HG03066 (cell line): ENCODE results near the gene CNPY1.

ENCODE experiments used
- ATAC-seq: cut with Tn5 transposase; IDR thresholded peaks from one replicate; pipeline ENCODE4 v1.9.1; 2021; ENCODE audit warnings: low read depth; ENCODE audit not compliant: unreplicated experiment

The CNPY1 gene

DNA sequence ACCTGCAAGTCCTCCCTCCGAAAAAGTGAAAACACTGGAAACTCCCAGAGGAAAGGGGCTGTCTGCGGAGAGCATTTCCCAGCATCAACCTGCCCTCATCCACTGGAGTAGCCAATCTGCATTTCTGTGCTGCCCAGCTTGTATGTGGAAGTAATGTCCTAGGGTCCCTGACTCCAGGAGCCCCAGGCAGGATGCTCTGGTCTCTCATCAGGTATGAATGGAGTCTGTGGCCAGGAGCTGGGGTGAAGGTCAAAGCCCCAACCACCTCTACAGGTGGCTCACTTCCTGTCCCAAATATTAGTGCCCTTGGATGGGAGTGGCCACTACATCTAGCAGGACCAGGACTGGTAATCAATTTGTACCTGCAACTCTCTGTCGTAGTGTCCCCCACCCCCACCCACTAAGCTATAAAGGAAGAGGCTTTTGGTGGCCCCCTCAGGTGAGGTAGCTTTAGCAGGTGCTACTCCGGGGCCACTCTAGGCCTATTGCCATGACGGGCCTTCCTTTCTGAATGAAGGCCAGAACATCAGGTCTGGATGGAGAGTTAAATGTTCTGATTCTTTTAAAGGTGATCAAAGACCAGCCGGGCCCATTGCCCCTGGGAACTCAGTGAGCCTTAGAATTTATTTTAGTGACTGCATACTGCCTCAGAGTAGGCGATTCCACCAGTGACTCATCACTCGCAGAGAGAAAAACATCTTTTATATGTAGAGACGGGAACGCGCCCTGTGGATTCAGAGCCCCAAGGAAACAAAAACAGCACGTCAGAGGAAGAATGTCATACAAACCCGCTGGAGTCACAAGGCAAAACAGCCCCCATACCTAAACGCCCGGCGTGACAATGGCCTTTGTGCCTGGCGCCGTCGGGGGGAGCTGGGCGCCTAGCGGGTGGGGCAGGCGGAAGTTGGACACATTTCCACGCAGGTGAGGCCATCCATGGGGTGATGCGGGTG is 75.4 kb downstream of the CNPY1 start:
- no peak for ATAC-seq

DNA sequence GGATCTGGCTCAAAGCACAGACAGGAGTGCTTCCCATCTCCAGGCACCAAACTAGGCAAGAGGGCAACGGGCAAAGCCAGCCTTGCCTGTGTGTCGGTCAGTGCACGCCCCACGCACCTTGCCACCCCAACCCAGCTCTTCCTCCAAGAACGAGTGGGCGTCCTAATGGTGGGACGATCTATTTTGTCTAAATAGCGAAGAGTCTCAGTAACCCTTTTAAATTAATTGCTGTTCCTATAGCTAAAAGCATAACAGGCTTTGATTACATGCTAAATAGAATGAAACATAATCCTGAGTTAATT is 76.2 kb downstream of the CNPY1 start:
- no peak for ATAC-seq

DNA sequence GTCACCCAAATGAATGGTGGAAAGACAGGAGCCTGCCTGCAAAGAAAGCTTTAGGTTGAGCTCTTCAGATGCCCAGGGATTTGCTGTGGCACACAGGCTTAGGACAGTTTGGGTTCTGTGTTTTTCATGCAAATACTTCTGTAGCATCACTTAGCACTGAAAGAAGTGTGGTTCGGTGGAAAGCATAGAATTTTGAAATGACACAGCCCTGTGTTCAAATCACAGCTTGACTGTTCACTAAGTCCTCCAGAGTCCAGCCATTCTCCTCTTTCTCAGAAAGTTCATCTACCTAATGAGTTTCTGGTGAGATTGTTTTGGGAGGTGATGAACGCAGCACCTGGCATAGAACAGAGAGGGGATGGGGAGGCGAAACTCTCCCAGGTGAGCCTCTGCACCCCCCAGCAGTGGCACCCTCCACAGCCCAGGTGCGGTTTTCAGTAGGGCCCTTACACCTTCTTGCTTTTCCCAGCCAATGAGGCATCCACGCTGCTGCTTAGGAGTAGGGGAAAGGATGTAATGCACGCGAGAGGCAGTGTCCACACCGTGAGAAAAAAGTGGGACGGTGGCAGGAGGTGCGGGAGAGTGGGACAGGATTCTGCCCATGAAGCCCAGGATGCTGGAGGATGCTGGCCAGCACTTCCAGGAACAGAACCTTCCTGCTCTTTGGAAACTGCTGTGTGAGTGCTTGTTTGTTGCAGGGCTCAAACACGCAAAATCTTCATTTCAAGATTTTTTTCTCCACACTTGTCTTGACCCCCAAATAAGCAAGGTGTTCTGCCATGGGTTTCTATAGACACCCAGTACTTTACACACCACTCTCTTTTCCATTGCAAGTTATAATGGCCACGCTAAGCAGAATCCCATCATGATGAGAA is 76.8 kb downstream of the CNPY1 start:
- no peak for ATAC-seq

DNA sequence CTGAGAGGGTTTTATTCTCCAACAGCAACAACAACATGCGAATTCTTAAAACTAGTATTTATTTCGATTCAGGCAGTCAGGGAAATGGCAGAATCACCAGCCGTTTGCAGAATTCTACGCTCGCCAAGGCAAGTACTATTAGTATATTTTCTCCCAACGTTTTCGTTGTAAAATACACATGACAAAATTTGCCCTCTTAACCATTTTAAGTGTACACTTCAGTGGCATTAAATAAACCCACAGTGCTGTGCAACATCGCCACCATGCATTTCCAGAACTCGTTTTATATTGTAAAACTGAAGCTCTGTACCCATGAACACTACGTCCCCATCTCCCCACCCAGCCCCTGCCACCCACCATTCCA is 77.6 kb downstream of the CNPY1 start:
- no peak for ATAC-seq

DNA sequence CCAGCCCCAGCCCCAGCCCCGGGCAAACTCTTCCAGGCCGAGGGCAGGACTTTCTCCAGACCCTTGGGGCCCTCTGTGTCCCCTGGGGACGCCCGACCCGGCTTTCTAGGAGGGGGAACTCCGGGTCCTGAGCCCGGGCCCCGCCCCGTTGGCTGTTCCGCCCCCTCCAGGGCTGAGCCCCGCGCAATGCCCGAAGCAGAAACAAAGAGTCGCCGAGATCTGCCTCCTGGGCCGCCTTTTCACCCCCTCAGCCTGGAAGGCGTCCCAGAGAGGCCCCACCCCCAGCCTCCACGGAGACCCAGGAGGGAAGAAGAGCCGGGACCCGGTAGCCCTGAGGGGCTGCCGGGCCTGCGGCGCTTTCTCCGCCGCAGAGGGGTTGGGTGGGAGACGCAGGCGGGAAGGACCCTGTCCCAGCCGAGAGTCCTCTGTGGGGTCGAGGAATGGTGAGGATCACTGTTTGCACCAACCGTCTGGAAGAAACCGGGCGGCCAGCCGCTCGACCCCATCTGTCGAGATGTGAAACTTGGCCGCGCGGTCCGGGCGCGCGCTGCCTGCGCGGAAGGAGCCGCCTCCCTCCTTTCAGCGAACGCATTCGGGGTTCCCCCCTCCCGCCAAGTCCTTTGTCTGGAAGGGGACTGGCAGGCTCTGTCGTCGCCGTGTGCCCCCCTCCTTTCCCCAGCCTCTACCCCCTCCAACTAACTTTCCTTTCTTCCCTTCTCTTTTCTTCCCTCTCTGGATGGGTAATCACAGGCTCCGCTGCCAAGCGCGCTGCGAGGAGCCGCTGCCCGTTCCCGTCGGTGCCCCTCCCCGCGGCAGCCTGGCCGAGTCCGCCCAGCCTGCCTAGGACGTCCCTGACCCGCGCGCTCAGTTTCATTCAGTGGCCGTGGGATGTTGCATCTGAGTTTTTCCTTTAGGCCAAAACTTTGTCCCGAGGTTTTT is 78.2 kb downstream of the CNPY1 start:
- no peak for ATAC-seq

DNA sequence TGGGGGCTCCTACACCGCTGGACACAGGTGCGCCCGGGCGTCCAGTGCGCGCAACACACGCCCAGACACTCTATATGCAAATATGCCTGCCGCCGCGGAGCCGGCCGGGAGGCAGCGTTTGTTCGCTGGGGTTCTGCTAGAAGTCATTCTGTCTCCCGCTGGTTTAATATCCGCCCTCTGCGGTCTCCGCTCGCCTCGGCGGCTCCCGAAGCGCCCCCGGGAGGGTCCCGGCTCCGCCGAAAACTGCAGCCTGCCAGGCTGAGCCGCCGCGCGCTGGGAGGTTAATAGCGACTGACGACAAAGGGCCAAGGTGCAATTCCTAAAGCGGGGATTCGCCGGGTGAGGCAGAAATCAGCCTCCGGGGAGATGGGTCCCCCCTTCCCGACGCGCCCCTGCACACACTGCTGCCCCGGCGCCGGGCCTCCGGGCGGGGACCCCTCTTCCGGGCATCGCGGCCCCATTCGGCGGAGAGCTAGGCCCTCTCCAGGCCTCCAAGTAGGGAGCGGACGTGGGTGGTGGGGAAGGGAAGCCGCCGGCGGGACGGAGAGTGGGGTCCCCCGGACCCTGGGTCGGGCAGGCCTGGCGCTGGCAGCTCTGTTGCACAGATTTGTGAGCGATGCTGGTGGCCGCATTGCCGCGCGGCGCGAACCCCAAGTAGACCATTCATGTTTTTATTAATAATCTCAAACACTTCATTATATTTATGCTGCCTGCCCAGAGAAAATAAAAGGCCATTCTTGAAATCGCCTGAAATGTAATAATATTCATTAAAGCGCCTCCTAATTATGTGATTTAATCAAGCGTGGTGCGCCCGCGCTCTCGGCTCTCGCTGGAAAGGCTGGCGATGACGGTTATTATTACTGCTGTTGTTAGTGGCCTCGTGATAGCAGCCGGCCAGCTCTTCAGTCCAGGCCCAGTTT is 79.3 kb downstream of the CNPY1 start:
- ATAC-seq = peak; percentile 33

DNA sequence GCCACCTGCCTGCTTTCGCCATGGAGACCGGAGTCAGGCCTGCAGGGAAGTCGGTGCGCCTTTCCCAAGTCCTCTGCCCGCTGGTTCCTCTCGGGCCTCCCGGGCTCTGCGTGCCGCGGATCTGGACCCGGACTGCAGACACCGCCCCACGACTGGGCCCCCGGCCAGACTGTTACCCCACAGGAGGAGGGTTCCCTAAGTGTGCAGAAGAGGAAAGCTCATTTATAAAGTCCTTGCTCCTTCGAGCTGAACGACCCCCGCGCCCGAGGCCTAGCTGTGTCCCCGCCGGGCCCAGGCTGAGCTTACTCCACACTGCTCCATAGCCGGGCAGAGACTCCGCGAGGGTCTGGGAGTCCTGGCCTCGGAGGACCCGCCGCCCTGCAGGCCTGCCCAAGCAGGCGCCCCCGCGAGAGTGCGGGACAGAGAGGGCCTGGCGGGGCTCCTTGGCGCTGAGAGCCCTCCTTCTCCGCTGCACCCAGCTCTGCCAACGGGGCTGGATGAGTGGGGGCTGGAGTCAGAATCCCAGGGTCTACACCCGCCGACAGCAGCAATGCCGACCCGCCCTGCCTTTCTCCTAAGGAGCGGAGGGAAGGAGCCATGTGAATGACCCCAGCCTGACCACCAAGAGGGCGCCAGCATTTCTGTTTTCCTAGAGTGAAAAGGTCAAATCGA is 80.1 kb downstream of the CNPY1 start:
- no peak for ATAC-seq

DNA sequence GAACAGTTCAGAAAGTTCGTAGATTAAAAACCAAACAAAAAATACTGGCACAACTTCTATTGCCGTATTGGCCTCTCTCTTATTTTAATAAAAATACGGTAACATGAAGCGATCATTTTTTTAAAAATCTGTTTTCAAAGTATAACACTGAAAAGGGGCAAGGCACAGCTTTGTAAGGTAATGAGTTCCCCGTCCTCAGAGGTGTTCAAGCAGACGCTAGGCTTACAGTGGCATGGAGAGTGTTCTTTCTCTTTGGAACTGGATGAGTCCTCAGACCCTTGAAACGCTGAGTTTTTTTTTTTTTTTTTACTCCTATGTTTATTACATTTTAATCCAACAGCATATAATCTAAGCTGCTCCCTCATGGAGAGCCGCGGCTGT is 80.6 kb downstream of the CNPY1 start:
- ATAC-seq = no peak

DNA sequence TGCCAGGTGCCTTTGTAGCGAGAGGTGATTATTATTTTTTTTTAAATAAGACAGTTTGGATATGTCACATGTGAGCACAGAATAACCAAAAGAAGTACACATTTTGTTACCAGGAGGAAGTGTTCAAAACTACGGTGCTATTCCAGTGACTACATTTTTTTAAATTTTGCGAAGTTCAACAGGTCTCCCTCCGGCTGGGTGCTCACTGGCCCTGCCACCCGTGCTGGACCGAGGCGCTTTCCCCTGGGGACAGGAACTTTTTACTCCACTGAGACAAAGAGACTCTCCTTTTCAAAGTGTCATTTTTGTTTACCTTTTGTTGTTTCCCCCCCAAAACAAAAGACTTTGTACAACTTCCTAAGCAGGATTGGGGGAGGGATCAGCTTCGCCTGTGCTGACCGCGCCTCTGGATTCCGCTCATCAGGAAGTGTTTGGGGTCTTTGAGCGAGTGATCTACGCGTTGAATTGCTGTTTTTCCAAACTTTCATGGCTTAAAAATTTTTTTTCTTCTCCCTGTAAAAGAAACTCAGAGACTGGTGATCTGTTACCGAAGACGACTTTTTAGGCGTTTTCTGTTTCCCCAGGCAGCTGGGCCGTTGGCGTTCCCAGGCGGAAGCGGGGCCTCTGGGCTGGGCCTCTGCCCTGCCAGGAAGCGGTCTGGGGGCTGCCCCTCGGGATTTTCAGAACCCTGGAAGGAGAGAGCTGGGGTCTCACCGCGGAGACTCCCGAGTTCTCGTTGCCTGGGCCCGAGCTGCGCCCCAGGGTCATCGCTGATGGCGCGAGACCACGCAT is 81.2 kb downstream of the CNPY1 start:
- ATAC-seq = no peak

DNA sequence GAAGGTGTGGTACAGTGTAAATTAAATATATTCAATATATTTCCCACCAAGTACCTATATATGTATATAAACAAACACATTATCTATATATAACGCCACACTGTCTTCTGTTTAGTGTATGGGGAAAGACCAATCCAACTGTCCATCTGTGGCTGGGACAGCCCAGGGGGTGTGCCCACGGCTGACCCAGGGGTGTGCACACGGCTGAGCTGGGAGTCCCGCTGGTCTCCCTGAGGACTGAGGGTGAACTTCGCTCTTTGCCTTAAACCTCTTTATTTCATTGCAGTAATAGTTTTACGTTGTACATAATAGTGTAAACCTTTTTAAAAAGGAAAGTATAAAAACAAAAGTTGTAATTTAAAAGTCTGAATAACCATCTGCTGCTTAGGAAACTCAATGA is 82.2 kb downstream of the CNPY1 start:
- no peak for ATAC-seq

DNA sequence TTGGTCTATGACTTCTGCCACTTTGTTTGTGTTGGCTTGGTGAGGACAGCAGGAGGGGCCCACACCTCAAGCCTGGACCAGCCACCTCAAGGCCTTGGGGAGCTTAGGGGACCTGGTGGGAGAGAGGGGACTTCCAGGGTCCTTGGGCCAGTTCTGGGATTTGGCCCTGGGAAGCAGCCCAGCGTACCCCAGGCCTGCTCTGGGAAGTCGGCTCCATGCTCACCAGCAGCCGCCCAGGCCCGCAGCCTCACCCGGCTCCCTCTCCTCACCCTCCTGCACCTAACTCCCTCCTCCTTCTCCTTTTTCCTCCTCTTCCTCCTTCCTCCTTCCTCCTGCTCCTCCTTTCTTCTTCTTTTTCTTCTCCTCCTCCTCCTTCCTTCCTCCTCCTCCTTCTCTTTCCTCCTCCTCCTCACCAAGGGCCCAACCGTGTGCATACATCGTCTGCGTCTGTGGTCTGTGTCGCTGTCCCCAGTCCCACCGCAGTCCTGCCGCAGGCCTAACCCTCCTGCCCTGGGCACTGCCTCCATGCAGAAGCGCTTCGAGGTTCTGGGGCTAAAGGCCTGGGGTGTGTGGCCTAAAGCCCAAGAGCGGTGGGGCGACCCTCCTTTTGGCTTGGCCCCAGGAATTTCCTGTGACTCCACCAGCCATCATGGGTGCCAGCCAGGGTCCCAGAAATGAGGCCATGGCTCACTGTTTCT is 83.1 kb downstream of the CNPY1 start:
- ATAC-seq = no peak

DNA sequence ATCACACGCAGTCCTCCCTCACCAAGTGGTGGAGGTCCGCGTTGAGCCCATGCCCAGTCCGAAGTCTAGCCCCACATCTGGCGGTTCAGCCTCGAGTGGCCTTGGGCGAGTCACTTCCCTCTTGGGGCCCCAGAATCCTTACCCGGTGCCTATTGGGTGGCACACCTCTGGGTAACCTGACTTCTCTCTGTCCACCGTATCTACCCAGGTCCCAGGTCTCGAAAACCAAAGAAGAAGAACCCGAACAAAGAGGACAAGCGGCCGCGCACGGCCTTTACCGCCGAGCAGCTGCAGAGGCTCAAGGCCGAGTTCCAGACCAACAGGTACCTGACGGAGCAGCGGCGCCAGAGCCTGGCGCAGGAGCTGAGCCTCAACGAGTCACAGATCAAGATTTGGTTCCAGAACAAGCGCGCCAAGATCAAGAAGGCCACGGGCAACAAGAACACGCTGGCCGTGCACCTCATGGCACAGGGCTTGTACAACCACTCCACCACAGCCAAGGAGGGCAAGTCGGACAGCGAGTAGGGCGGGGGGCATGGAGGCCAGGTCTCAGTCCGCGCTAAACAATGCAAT is 84.1 kb downstream of the CNPY1 start:
- no peak for ATAC-seq

DNA sequence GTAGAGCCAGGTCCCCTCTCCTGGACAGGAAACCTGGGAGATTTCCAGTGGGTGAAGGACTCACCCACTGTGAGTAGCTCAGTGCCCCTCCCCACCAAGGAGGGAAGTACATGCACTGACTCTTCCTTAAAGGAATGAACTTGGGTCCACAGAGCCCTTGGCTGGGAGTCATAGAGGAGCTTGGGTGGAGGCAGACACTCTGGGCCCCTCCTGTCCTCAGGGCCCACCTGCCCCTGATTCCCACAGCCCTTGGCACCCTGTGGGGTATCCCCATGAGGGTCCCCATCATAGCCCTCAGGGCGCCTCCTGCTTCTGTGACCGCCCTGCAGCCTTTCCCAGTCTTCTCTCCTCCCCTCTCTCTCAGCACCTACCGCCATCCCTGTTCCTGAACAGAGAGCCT is 84.7 kb downstream of the CNPY1 start:
- ATAC-seq = no peak

DNA sequence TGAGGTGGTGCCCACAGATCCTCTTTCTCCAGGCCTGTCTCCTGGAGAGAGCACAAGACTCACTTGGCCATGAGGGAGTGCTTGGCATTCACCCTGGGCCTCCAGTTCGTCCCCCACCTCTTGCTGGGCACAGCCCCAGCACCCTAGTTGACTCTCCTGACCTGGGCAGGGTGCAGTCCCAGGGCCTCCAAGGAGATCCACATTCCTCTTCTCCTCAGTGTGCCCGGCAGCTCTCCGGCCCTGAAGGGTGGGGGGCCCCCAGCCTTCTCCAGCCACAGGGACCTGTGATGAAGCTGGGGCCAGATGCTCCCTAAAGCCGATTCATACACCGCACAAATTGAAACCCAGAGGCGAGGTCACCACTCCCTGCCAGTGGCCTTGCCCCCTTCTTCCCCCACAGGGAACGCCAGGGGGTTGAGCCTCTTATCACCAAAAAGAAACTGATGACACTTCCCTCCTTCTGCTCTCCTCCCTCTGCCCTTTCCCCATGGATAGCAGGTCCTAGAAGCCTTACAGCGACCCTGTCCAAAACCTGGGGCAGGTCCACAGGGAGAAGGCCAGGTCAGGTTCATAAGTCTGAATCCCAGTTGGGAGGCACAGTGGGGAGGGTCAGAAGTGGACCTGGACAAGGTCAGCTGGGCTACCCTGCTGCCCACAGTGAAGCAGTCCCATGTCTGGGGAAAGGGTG is 85.3 kb downstream of the CNPY1 start:
- ATAC-seq = no peak

DNA sequence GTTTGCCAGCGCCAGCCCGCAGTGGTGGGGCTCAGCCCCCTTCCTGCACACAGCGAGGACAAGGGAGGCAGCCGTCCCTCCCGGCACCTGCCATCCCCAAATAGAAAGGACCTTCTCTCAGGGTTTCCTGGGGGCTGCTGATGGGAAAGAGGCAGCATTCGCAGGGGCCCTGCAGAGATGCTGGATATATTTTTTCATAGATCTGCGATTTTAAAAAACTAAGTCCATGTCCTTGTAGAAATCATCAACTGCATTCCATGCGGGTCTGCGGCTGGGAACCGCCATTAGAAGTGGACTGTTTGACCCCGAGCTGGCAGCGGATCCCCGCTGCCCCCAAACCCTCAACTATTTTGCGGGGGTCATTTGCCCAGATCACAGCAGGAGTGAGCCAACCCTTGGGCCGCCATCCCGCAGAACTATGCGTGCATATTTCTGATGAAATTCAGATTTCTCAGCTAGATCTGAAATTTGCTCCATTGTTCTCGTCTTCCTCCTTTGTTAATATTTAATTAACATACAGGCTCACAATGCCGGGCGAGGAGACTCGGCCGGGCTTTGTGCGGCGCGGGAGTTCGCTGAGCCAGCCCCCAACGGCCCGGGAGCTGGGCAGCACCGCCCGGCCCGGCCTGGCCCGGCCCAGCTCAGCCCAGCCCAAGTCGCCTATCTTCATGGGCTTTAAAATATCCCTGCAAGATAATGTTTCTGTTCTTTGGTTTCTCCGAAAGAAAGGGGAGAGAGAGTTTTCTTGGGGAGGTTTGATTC is 86.5 kb downstream of the CNPY1 start:
- no peak for ATAC-seq
